Loucy (cell line): ENCODE measurements around the gene BCAS4.

Experiments
- CTCF ChIP-seq: fragments of 200-600 bp; sonication (generic); conservative IDR thresholded peaks from 2 replicates; pipeline ENCODE4 v1.5.1; 2014; ENCODE audit warnings: mild to moderate bottlenecking, antibody characterized with exemption, low read length
- EZH2phosphoT487 ChIP-seq: fragments of 200-600 bp; IDR thresholded peaks from 2 replicates; pipeline ENCODE4 v1.6.1; 2018; ENCODE audit warnings: antibody characterized with exemption, mild to moderate bottlenecking, moderate library complexity, borderline replicate concordance

GRCh38 chr20:50762045-50762422, 32.8 kb upstream of the BCAS4 start:
- no peak for TF ChIP-seq EZH2phosphoT487
- no peak for TF ChIP-seq CTCF
